ENCODE results near the gene ZNF841.
A peak's percentile ranks its signal among the peaks of the same experiment; 100 is the strongest.
"Not testable (repeated sequence)": the region's sequence is repeated elsewhere in the genome, so short reads cannot be mapped to it uniquely, and the experiment has no call there.

The ZNF841 gene

DNA sequence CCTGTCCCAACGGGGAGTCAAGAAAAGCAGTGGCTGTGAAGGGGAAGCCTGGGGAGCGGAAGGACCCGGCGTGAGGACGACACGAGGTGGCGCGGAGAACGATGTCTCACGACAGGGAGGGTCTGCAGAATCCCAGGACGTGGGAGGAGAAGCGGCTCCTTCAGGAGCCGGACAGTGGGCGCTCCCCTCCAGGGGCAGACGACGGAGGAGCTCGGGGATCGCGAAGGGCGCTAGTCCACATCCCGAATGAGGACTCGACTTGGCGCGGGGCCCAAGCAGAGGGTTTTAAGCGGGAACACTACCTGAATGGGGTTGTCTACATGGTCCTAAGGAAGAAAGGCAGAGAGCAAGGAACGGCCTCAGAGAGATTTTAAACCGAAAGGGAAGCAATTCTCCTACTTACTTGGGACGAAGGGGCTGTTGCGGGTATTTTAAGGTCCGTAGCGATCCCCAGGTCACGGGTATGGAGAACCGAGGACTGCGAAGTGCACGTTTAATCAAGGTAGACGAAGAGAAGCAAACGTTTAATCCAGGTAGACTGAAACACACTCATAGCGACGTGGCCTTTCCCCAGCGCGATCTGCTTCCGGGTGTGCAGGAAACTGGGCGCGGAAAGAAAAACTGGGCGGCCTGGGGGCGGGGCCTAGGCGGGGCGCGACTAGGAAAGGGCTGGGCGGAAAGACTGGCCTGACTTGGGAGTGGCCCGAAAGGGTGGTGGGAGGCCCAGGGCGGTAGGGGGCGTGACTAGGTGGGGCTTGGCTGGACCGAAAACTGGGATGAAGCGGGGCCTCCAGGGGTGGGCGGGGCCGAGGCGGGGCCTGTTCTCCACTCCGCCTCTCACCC lies at the start of gene ZNF841:
ZNF841 (minus strand) TSS at position 594 of the 843 bp plus-strand sequence. CDS start 10,964 bp downstream, outside the sequence.
- peak; percentile 95 for DNase-seq

DNA sequence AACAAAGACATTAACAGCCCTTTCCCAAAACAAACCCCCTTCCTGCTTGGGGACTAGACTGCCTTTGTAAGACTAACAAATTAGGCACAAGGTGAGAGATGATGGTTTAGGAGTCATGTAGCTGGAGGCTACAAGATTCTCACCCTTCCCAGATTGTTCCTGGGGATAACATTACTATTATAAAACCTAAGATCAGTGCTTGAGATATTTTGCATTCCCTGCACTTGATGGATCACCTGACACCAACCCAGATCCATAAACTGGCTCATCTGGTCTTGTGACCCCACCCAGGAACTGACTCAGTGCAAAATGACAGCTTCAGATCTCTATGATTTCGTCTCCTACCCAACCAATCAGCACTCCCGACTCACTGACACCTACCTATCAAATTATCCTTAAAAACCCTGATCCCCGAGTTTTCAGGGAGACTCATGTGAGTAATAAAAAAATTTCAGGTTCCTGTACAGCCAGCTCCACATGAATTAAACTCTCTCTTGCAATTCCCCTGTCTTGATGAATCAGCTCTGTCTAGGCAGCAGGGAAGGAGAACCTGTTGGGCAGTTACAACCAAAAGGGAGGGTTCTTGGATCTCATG lies 46.5 kb upstream of the ZNF841 start:
- no peak for DNase-seq

DNA sequence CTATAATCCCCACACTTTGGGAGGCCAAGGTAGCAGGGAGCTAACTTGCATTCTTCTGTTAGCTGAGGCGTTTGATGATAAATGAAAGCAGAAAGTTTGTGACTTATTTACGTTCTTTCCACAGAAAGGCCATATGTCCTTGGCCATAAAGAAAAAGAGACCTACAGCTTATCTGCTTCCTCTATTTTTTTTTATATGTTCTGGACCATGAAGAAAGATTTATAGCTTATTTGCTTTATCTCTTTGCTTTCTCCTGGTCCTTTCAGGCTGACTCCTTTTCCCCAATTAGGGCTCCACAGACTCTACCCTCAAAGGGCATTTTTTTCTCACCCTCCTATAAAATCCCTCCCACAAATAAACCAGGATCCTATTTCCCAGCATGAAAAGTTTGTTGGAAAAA lies 45.6 kb upstream of the ZNF841 start:
- DNase-seq = no peak

DNA sequence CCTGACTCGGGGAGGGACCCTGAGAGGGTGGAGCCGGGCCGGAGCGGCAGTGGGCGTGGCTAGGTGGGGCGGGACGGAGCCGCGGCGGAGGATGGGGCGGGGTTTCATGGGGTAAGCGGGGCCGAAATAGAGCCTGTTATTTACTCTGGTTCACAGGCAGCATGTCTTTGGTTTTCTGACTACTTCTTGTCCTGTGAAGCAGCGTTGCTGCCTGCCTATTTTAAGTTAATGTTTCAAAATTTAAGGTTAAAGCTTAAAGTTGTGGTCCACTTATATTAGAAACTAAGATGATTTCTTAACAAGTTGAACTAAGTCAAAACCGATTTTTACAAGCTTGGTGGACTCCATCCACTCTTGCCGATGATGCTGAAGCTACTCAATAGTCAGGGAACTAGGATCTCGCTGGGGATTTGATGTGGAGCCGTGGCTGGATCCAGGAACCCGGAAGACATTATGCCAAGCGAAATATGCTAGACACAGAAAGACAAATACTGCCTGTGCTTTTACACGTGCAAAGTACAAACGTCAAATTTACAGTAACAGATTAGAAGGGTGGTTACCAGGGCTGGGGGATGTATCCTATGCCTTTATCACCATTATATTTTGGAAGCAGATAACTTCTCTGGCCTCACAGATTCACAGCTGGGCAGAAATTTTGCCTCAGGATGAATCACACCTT lies 44.6 kb upstream of the ZNF841 start:
- no peak for DNase-seq

DNA sequence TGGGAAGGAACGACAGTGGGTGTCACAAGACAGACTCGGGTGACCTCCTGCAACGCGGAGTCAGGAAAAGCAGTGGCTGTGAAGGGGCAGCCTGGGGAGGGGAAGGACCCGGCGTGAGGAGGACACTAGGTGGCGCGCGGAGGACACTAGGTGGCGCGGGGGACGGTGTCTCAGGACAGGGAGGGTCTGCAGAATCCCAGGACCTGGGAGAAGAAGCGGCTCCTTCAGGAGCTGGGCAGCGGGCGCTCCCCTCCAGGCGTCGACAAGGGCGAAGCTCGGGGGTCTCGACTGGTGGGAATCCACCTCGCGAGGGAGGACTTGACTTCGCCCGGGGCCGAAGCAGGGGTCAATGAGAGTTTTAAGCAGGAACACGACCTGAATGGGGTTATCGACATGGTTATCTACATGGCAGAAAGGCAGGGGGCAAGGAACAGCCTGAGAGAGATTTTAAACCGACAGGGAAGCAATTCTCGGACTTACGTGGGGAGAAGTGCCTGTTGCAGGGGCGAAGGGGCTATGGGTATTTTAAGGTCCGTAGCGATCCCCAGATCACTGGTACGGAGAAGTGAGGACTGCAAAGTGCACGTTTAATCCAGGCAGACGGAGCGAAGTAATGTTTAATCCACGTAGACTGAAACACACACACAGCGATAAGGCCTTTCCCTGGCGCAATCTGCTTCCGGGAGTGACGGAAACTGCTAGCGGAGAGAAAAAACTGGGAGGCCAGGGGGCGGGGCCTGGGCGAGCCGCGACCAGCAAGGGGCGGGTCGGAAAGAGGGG lies 43.9 kb upstream of the ZNF841 start, which contains the start of gene ZNF616:
ZNF616 (minus strand) TSS at position 687 of the 780 bp plus-strand sequence. CDS start 9,426 bp downstream, outside the sequence.
- peak; percentile 98 for DNase-seq

DNA sequence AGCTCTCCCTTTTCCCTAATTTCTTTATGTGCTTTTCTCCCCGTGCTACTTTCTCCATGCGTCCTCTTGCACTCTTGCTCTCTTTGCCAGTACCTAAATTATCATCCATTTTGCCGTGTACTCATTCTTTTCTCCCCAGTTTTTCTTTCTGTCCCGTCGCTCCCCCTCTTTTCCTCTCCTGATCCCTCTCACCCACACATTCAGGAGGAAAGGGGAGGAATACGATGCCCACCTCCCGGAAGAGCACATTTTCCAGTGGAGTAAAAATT lies 43.4 kb upstream of the ZNF841 start:
- DNase-seq = no peak

DNA sequence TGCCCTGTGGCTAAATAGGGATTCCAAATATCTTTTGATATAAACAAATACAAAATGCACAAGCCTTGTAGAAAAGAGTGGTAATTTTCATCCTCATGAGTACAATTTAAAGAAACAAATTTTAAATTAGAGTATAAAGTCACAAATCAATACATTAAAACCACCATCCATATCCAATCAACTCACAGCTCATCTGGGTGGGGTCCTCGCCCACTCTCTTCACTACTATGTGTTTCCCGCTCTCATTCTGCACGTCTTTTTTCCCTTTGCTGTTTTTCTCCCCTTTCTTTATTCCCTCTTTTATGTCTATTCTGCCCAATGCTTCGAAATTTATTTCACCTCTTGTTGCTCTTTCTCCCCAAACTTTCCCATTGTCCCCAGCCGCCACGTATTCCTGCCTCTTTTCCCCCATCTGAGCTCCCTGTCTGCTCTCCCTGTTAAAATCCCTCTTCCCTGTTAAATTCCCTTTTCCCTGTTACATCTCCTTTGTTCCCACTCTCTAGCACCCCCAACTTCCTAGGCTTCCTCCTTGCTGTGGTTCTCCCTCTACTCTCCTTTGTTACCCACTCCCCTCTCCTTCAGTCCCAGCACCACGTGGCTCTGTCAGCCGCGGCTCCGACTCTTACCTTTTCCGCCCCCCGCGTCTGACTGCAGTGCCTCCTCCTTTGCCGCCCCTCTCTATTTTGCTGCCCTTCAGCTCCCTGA lies 42.9 kb upstream of the ZNF841 start:
- peak; percentile 62 for DNase-seq

DNA sequence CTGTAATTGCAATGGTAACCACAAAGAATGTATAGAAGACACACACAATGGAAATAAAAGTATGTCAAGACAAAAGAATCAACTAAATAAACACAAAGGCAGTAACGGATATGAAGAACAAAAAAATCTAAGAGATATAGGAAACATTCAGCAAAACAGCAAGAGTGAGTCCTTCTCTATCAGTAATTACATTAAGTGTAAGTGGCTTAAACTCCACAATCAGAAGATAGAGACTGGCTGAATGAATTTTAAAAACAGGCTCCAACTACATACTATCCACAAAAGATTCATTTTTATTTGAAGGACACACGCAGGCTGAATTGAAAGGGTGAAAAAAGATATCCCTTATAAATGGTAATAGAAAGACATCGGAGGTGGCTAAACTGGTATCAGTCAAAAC lies 24.7 kb upstream of the ZNF841 start:
- no peak for DNase-seq

DNA sequence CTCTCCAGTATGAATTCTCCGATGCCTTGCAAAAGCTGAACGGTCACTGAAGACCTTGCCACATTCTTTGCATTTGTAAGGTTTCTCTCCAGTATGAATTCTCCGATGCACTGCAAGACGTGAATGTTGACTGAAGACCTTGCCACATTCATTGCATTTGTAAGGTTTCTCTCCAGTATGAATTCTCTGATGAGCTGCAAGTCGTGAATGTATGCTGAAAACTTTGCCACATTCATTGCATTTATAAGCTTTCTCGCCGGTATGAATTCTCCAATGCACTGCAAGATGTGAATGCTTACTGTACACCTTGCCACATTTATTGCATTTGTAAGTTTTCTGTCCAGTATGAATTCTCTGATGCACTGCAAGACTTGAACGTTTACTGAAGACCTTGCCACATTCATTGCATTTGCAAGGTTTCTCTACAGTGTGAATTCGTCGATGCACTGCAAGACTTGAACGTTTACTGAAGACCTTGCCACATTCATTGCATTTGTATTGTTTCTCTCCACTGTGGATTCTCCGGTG lies 20.0 kb upstream of the ZNF841 start:
- DNase-seq = no peak

DNA sequence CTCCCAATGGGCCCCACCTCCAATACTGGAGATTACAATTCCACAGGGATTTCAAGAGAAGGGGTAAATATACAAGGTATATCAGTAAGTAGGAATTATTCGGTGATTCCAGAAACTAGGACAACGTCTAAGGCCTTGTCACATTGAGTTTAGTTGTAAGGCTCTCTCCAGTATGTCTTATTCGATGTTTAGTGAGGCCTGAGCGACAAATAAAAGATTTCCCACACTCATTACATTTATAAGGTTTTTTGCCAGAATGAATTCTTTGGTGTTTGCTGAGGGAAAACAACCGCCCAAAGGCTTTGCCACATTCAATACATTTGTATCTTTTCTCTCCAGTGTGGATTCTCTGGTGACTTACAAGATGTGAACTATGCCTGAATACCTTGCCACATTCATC lies 19.1 kb upstream of the ZNF841 start:
- no peak for DNase-seq

DNA sequence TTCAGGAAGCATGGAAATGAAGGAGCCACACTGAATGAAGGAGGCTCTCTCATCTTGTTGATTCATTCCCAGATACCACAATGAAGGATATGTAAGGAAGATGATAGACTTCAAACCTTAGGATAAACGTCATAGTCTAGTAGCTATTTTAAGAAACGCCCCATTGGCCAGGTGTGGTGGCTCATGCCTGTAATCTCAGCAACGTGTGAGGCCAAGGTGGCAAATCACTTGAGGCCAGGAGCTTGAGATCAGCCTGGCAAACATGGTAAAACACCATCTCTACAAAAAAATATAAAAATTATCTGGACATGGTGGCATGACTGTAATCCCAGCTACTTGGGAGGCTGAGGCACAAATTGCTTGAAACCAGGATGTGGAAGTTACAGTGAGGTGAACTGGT lies 17.1 kb upstream of the ZNF841 start:
- DNase-seq = no peak

DNA sequence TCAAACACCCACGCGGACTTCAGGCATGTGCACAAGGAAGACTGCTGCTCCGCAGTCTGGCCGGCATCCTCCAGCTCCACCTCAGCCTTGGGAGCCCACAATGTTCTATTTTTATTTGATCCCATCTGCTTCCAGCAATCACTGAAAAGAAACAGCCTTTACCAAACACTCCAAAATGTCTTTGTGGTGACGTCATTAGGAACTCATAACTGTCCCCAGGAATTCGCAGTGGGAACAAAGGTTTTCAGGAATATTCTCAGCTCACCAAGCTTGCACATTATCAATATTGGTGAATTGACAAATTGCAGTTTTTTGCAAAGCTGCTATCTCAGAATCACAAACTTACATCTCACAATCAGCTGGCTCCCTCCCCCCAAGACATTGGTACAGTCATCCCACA lies 15.2 kb upstream of the ZNF841 start:
- DNase-seq = no peak

DNA sequence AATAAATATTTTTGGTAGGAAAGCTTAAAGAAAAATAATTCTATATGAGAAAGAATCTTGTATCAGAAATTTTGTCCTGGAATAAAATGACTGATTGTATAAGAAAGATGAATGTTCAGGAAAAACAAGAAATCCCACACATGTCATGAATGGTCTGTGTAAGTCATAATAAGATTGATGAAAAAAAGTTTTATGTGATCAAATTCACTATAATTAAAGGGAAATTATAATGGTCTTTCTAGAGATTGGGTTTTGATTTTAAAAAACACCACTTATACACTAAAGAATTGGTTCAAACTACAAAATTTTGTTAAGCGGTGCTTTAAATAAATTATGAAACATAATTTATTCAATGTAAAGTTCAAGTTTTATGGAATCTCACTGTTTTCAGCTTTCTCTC lies 7.2 kb upstream of the ZNF841 start:
- no peak for DNase-seq

DNA sequence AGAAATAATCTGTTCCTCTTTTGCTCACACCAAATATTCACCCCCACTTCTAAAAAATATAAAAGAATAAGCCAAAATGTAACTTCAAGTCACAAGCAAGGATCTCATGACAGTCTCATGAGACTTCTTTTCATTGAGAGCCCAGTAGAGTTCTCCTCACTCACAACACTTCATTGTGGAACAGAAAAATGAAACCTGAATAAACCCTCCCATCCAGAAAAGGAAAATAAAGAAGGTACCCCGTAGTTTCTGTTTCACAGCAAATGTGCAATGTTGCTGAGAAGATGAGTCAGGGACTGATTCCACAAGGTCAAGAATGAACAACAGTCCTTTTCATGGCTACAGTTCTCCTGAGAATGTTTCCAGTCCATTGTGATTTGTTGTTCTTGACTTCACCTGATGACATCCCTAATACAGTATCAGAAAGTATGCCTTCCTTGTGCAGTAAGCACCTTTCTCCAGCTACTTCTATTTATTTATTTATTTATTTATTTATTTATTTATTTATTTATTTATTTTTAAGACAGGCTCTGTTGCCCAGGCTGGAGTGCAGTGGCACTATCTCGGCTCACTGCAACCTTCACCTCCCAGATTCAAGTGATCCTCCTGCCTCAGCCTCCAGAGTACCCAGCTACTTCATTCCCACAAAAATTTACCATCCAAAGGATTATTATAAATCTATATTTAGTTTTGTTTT lies 6.4 kb upstream of the ZNF841 start:
- no peak for DNase-seq

DNA sequence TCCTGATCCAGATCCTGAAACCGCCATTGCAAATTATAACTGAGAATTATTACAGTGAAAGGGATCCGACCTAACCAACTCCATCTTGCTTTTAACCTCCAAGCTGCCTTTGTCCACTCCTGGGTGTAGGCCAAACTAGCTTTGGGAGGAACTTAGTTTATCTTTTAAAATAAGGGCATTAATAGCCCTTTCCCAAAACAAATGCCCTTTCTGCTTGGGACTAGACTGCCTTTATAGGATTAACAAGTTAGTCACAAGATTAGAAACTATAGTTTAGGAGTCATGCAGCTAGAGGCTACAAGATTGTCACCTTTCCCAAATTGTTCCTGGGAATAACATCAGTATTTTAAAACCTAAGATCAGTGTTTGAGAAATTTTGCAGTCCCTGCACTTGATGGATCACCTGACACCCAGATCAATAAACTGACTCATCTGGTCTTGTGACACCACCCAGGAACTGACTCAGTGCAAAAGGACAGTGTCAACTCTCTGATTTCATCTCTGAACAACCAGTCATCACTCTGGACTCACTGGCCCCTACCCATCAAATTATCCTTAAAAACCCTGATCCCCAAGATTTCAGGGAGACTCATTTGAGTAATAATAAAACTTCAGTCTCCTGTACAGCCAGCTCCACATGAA lies 4.1 kb upstream of the ZNF841 start:
- DNase-seq = no peak

DNA sequence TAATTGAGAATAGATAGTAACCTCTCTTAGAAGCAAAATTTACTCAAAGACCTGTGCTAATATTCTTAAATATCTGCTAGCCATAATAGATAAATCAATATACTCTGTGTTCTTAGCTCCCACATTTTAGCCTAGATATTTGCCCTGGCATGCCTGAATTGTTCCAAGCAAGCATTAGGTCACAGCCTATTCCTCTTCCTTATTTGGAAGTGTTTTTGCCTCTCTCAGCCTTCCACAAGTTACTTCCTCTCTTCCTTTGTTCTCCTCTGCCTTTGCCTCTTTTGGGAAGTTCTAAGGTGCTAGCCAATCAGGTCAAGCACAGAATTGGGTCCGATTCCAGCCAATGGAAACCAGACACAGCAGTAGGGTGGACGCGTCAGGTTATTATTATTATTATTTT lies 851 bp upstream of the ZNF841 start:
- DNase-seq = not testable (repeated sequence)

DNA sequence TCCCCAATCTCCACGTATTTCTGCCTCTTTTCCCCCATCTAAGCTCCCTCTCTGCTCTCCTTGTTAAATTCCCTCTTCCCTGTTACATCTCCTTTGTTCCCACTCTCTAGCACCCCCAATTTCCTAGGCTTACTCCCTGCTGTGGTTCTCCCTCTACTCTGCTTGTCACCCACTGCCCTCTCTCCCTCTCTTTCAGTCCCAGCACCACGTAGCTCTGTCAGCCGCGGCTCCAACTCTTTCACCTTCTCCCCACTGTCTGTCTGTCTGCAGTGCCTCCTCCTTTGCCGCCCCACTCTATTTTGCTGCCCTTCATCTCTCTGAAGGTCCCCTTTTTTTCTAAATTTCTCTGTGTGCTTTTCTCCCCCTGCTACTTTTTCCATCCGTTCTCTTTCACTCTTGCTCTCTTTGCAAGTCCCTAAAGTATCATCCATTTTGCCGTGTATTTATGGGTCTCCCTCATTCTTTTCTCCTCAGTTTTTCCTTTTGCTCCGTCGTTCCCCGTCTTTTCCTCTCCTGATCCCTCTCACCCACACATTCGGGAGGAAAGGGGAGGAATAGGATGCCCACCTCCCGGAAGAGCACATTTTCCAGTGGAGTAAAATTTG lies 937 bp downstream of the ZNF841 start:
- no peak for DNase-seq

DNA sequence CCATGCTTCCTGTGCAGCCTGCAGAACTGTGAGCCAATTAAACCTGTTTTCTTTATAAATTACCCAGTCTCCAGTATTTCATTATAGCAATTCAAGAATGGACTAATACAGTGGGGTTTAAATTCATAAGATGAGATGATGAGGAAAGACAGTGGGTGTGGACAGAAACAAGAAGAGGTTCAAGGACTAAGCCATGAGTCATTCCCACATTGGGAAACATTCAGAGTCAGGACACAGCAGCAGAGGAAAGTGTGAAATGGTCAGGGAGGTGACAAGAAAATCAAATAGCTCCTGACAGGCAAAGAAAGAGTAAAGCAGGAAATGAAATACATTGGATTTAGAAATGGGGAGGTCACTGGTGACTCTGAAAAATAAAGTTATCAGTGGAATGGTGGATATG lies 9.1 kb downstream of the ZNF841 start:
- DNase-seq = no peak

DNA sequence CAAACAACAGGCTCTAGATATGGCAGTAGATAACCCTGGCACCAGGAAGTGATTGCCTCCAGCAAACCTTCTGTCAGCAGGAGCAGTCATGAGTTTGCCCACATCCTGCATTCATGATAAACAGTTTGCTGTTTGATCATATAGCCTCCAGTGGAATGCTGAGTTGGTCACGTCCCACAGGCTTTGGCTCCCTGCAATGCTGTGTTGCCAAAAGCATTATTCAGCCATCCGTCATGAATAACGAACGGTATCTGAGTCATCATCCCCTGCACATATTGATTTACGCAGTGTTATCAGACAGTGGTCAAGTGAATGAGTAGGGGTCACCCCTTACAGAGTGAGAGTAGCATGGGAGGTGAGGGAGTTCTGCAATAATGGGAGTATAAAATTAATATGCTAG lies 25.1 kb downstream of the ZNF841 start:
- no peak for DNase-seq

DNA sequence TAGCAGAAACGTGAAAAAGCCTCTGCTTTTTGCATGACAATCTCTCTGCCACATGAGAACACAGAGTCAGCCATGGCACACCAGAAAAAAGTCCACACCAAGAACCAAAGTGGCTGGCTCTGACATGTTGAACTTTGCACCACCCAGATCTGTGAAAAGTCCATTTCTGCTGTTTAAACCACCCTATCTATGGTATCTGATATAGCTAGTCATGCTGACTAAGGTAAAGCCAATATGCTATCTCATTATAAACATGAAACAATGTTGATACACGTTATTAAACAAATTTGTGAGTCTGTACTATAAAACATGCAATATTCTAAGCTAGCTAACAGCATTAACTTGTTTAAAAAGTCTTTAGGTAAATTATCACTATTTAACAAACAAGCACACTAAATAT lies 25.9 kb downstream of the ZNF841 start:
- DNase-seq = no peak
